Lower leg skin (tissue), 3 donors: ENCODE results near the gene FNIP1.

Experiments
- CTCF ChIP-seq, 3 donors: fragments of 450-650 bp; IDR thresholded peaks; one replicate each; pipeline ENCODE4 v1.5.1; 2016; ENCODE audit warnings: antibody characterized with exemption in 3 of 3, mild to moderate bottlenecking in 3 of 3, moderate library complexity in 2 of 3
- POLR2A ChIP-seq, 2 donors: fragments of 450-650 bp; IDR thresholded peaks; one replicate each; pipeline ENCODE4 v1.6.1; 2016 to 2017; ENCODE audit warnings: antibody characterized with exemption in 2 of 2, mild to moderate bottlenecking in 1 of 2, moderate library complexity in 1 of 2

GRCh38 chr5:131773805-131774204 lies 23.0 kb downstream of the FNIP1 start:
- TF ChIP-seq CTCF (IDR thresholded peaks at IDR 0.05) (no peak), POLR2A (IDR thresholded peaks at IDR 0.05) (no peak)
